Subcutaneous adipose tissue (tissue), 4 donors: ENCODE data around the gene SHROOM2. TPM values are rescaled to one million over a fixed set of nuclear protein-coding genes. Genes with fewer than 3 reads are reported as not detected.

Experiments used
- total RNA-seq, 4 donors: library from RNA; depleted of rRNA; stranded (reverse); fragments of >200 nt; gene quantifications; one replicate each; pipeline ENCODE4 v1.1.0, GENCODE V29; 2016
- TF ChIP-seq, protein P1 (sequence below): fragments of 450-650 bp; IDR thresholded peaks from one replicate; pipeline ENCODE4 v1.5.1; 2016; ENCODE audit warnings: low read depth, mild to moderate bottlenecking, control low read depth, antibody characterized with exemption, moderate library complexity

Gene SHROOM2
- total RNA-seq, 4 donors from 2014 or later = 0.16 to 0.44 (median 0.27) TPM

- TF ChIP-seq, protein P1, sequence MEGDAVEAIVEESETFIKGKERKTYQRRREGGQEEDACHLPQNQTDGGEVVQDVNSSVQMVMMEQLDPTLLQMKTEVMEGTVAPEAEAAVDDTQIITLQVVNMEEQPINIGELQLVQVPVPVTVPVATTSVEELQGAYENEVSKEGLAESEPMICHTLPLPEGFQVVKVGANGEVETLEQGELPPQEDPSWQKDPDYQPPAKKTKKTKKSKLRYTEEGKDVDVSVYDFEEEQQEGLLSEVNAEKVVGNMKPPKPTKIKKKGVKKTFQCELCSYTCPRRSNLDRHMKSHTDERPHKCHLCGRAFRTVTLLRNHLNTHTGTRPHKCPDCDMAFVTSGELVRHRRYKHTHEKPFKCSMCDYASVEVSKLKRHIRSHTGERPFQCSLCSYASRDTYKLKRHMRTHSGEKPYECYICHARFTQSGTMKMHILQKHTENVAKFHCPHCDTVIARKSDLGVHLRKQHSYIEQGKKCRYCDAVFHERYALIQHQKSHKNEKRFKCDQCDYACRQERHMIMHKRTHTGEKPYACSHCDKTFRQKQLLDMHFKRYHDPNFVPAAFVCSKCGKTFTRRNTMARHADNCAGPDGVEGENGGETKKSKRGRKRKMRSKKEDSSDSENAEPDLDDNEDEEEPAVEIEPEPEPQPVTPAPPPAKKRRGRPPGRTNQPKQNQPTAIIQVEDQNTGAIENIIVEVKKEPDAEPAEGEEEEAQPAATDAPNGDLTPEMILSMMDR = no peak
Measured at GRCh38 chrX:9899640-9900111, 113.4 kb downstream of the SHROOM2 start.

DNA sequence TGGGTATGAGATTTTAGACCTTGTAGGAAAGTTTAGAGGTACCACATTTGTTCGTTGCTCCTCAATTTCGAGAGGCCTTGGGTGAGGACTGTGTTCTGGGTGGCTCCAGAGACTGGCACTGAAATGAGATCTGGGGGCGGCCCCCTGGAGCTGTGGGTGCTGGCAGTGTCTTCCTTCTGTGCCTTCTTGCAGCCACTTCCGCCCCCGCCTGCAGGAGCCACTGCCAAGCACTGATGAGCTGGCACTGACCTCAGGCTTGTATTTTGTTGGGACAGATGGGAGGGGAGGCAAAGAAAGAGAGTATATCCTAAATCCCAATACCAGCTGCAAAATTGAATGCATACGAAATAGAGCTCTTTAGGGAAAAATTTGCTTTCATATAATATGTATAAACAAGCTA is 116.4 kb downstream of the SHROOM2 start:
- TF ChIP-seq, protein P1 = no peak

GRCh38 chrX:9903146-9903545 is 116.9 kb downstream of the SHROOM2 start:
- TF ChIP-seq, protein P1 = no peak

GRCh38 chrX:9905288-9905687 is 119.1 kb downstream of the SHROOM2 start:
- TF ChIP-seq, protein P1 = no peak

GRCh38 chrX:9905721-9906120 is 119.5 kb downstream of the SHROOM2 start:
- TF ChIP-seq, protein P1 = no peak

- TF ChIP-seq, protein P1 = no peak
Measured at GRCh38 chrX:9906919-9907318, 120.7 kb downstream of the SHROOM2 start.

DNA sequence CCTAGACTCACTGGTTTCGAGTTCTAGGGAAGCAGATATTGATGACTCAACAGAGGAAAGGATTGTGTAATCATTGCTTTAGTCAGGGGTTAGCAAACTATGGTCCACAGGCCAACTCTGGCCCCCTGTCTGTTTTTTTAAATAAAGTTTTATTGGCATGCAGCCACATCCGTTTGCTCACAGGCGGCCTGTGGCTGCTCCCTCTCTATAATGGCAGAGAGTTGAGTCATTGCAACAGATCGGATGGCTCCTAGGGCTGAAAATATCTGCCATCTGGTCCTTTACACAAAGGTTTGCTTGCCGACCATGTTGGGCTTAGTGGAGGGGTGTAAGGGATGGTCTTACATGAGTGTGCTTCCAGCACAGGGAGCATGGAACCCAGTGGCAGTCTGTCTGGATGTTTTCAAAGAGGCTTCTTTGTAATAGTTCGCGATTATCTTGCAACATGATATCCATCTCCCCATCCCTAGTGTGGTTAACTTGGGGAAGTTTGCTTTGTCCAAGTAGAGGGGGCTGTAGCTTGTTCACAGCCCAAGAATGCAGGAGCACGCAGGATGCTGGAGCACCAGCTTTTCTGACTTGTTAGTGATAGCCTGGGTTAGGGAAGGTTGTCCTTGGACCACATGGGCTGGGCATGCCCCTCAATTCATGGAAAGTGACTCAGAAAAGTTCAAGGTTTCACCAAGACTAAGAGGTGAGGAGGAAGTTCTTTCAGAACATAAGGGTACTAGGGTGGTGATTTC is 121.6 kb downstream of the SHROOM2 start:
- TF ChIP-seq, protein P1 = no peak
